22Rv1 (cell line): ENCODE results near the gene CACNG5.

Experiments
- H3K27ac ChIP-seq: fragments of 450-650 bp; 2 replicates; pipeline ENCODE4 v1.5.1; 2017
- CTCF ChIP-seq: fragments of 450-650 bp; IDR thresholded peaks from 2 replicates; pipeline ENCODE4 v1.5.1; 2017; ENCODE audit warnings: mild to moderate bottlenecking
- ZFX ChIP-seq: fragments of 450-650 bp; IDR thresholded peaks from 2 replicates; pipeline ENCODE4 v1.6.1; 2017; ENCODE audit warnings: antibody characterized with exemption, borderline replicate concordance

CACNG5 gene

GRCh38 chr17:66929591-66929990, 94.7 kb downstream of the CACNG5 start:
- TF ChIP-seq ZFX, result no peak
- TF ChIP-seq CTCF, result no peak
- H3K27ac ChIP-seq, result no peak overlapping the region

GRCh38 chr17:66930933-66931332, 96.0 kb downstream of the CACNG5 start:
- TF ChIP-seq ZFX (no peak), CTCF (no peak)
- H3K27ac ChIP-seq, result no peak overlapping the region

GRCh38 chr17:66932311-66932710, 97.4 kb downstream of the CACNG5 start:
- TF ChIP-seq CTCF, result no peak
- TF ChIP-seq ZFX, result no peak
- H3K27ac ChIP-seq, result no peak overlapping the region

GRCh38 chr17:66934040-66934439, 99.1 kb downstream of the CACNG5 start:
- no peak overlapping the region for H3K27ac ChIP-seq
- TF ChIP-seq ZFX (no peak), CTCF (no peak)
